Hepatocyte (in vitro differentiated cells): ENCODE results near the gene UPK3A. TPM values are rescaled to one million over a fixed set of nuclear protein-coding genes. Genes with fewer than 3 reads are reported as not detected.

Experiments used
- DNase-seq: peaks from one replicate; pipeline ENCODE4 v3.0.0-alpha.2; 2016; ENCODE audit warnings: low spot score
- H2AFZ ChIP-seq: fragments of 200-600 bp; sonication (generic); 2 replicates; pipeline ENCODE4 v1.6.0; 2016; ENCODE audit warnings: antibody characterized with exemption, mild to moderate bottlenecking
- H3K27ac ChIP-seq: fragments of 200-600 bp; sonication (generic); 2 replicates; pipeline ENCODE4 v1.5.1; 2016; ENCODE audit warnings: mild to moderate bottlenecking
- H3K27me3 ChIP-seq: fragments of 200-600 bp; sonication (generic); 2 replicates; pipeline ENCODE4 v1.6.1; 2016
- H3K36me3 ChIP-seq: fragments of 200-600 bp; sonication (generic); replicated peaks from 2 replicates; pipeline ENCODE4 v1.5.1; 2016; ENCODE audit warnings: low read depth; ENCODE audit not compliant: insufficient read depth
- H3K4me1 ChIP-seq: fragments of 200-600 bp; sonication (generic); 2 replicates; pipeline ENCODE4 v1.5.1; 2016; ENCODE audit warnings: mild to moderate bottlenecking, moderate library complexity; ENCODE audit not compliant: insufficient read depth
- H3K4me2 ChIP-seq: fragments of 200-600 bp; sonication (generic); 2 replicates; pipeline ENCODE4 v1.6.0; 2016
- H3K4me3 ChIP-seq: fragments of 200-600 bp; sonication (generic); 2 replicates; pipeline ENCODE4 v1.5.1; 2016; ENCODE audit warnings: mild to moderate bottlenecking
- H3K79me2 ChIP-seq: fragments of 200-600 bp; sonication (generic); 2 replicates; pipeline ENCODE4 v1.6.0; 2017; ENCODE audit warnings: mild to moderate bottlenecking
- H3K9me2 ChIP-seq: fragments of 200-600 bp; sonication (generic); replicated peaks from 2 replicates; pipeline ENCODE4 v1.6.0; 2017; ENCODE audit warnings: mild to moderate bottlenecking; ENCODE audit not compliant: insufficient read depth
- H3K9me3 ChIP-seq: fragments of 200-600 bp; sonication (generic); 2 replicates; pipeline ENCODE4 v1.5.1; 2016; ENCODE audit warnings: low read depth, mild to moderate bottlenecking
- H4K20me1 ChIP-seq: fragments of 200-600 bp; sonication (generic); 2 replicates; pipeline ENCODE4 v1.6.0; 2016; ENCODE audit warnings: mild to moderate bottlenecking; ENCODE audit not compliant: insufficient read depth, poor library complexity, severe bottlenecking
- EZH2 ChIP-seq: fragments of 200-600 bp; sonication (generic); IDR thresholded peaks from 2 replicates; pipeline ENCODE4 v1.6.1; 2016; ENCODE audit warnings: antibody characterized with exemption, mild to moderate bottlenecking, borderline replicate concordance
- EZH2phosphoT487 ChIP-seq: fragments of 200-600 bp; sonication (generic); IDR thresholded peaks from one replicate; pipeline ENCODE4 v1.6.1; 2018; ENCODE audit warnings: antibody characterized with exemption, mild to moderate bottlenecking, low read depth, moderate library complexity; ENCODE audit not compliant: unreplicated experiment, severe bottlenecking
- WGBS: methylation state at CpG from one replicate; pipeline ENCODE4 v1.1.6; 2016; ENCODE audit warnings: low lambda C conversion rate; ENCODE audit errors: missing lambda C conversion rate; 5-methylcytosine and 5-hydroxymethylcytosine counted together
- polyA plus RNA-seq: library from polyadenylated mRNA; unstranded; fragments of >200 nt; fragmentation: Nextera tagmentation; extraction: Ambion mirVana; gene quantifications from 2 replicates; pipeline ENCODE4 v1.2.1, GENCODE V29; 2016
- total RNA-seq: library from RNA; depleted of rRNA; stranded (reverse); fragments of >200 nt; gene quantifications from 2 replicates; pipeline ENCODE4 v1.2.3, GENCODE V29; 2014
- TF ChIP-seq, protein P1 (sequence below): fragments of 200-600 bp; sonication (generic); IDR thresholded peaks from 2 replicates; pipeline ENCODE4 v1.5.1; 2016; ENCODE audit warnings: antibody characterized with exemption, mild to moderate bottlenecking; ENCODE audit not compliant: poor library complexity

The UPK3A gene
- total and polyA plus RNA-seq, 2 experiments from 2014 or later, result 14.9 to 41.8 TPM

DNA sequence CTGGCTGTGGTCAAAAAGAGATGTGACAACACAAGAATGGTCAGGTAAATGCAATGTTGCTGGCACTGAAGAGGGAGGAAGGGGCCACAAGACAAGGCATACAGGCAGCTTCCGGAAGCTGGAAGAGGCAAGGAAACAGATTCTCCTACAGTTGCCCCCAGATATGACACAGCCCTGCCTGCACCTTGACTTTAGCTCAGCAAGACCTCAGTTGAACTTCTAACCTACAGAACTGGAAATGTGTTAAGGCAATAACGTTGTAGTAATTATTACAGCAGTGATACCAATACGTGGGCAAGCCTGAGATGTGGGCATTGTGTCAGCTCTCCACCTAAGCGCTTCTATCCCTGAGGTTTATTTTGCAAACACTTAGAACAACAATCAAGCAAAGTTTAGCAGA is 39.8 kb upstream of the UPK3A start:
- no peaks in the 10 kb centered on the region for H3K9me2 ChIP-seq
- 88% methylated on average over 4 of the region's 4 CpGs for WGBS
- peak overlapping the region; percentile 19 for H2AFZ ChIP-seq
- TF ChIP-seq EZH2phosphoT487 (no peak), EZH2 (no peak)
- TF ChIP-seq, protein P1, sequence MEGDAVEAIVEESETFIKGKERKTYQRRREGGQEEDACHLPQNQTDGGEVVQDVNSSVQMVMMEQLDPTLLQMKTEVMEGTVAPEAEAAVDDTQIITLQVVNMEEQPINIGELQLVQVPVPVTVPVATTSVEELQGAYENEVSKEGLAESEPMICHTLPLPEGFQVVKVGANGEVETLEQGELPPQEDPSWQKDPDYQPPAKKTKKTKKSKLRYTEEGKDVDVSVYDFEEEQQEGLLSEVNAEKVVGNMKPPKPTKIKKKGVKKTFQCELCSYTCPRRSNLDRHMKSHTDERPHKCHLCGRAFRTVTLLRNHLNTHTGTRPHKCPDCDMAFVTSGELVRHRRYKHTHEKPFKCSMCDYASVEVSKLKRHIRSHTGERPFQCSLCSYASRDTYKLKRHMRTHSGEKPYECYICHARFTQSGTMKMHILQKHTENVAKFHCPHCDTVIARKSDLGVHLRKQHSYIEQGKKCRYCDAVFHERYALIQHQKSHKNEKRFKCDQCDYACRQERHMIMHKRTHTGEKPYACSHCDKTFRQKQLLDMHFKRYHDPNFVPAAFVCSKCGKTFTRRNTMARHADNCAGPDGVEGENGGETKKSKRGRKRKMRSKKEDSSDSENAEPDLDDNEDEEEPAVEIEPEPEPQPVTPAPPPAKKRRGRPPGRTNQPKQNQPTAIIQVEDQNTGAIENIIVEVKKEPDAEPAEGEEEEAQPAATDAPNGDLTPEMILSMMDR, result no peak
- H3K4me2 ChIP-seq, result no peak overlapping the region
- H3K4me1 ChIP-seq, result peaks cover 12% of the 10 kb centered on the region
- peak overlapping the region; percentile 96 for H3K27ac ChIP-seq
- DNase-seq, result no peak
- no peaks in the 10 kb centered on the region for H4K20me1 ChIP-seq
- H3K27me3 ChIP-seq, result no peaks in the 10 kb centered on the region
- no peak overlapping the region for H3K4me3 ChIP-seq
- H3K79me2 ChIP-seq, result peaks cover under 1% of the 10 kb centered on the region
- H3K36me3 ChIP-seq, result no peaks in the 10 kb centered on the region
- no peaks in the 10 kb centered on the region for H3K9me3 ChIP-seq

- no peak overlapping the region for H2AFZ ChIP-seq
- no peaks in the 10 kb centered on the region for H4K20me1 ChIP-seq
- H3K4me2 ChIP-seq, result peak overlapping the region; percentile 49
- H3K27me3 ChIP-seq, result no peaks in the 10 kb centered on the region
- no peaks in the 10 kb centered on the region for H3K9me2 ChIP-seq
- H3K27ac ChIP-seq, result peak overlapping the region; percentile 96
- H3K36me3 ChIP-seq, result no peaks in the 10 kb centered on the region
- H3K79me2 ChIP-seq, result no peaks in the 10 kb centered on the region
- WGBS, result 28% methylated on average over 13 of the region's 13 CpGs
- no peak overlapping the region for H3K4me3 ChIP-seq
- no peaks in the 10 kb centered on the region for H3K9me3 ChIP-seq
- peak; percentile 94 for DNase-seq
- no peak for TF ChIP-seq EZH2phosphoT487
- TF ChIP-seq, protein P1, result no peak
- no peak for TF ChIP-seq EZH2
- peaks cover 9% of the 10 kb centered on the region for H3K4me1 ChIP-seq
Observed at GRCh38 chr22:45246060-45246985, 38.4 kb upstream of the UPK3A start.

- Histone ChIP-seq H4K20me1 (no peaks in the 10 kb centered on the region), H3K4me2 (no peak overlapping the region), H3K9me3 (no peaks in the 10 kb centered on the region), H3K27me3 (no peaks in the 10 kb centered on the region), H3K4me1 (peaks cover 9% of the 10 kb centered on the region), H3K4me3 (no peak overlapping the region), H3K79me2 (no peaks in the 10 kb centered on the region), H3K9me2 (no peaks in the 10 kb centered on the region), H3K36me3 (no peaks in the 10 kb centered on the region), H3K27ac (no peak overlapping the region), H2AFZ (no peak overlapping the region)
- 83% methylated on average over 8 of the region's 8 CpGs for WGBS
- DNase-seq, result no peak
- TF ChIP-seq EZH2phosphoT487, result no peak
- no peak for TF ChIP-seq EZH2
Observed at GRCh38 chr22:45248832-45249561, 35.8 kb upstream of the UPK3A start.

DNA sequence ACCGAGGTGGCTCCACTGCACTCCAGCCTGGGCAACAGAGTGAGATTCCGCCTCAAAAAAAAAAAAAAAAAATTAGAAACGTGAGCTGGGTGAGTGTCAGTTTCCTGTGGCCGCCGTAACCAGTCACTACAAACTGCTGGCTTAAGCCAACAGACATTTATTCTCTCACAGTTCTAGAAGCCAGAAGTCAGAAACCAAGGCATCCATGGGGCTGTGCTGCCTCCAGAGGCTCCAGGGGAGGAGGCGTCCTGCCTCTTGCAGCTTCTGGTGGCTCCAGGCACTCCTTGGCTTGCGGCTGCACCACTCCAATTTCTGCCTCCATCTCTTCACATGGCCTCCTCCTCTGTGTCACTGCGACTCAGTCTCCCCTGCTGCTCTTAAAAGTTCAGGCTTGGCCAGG is 32.9 kb upstream of the UPK3A start:
- H2AFZ ChIP-seq, result no peak overlapping the region
- 85% methylated on average over 8 of the region's 8 CpGs for WGBS
- no peak overlapping the region for H3K4me2 ChIP-seq
- DNase-seq, result no peak
- H3K27me3 ChIP-seq, result no peaks in the 10 kb centered on the region
- H3K9me2 ChIP-seq, result no peaks in the 10 kb centered on the region
- no peaks in the 10 kb centered on the region for H3K36me3 ChIP-seq
- no peaks in the 10 kb centered on the region for H3K9me3 ChIP-seq
- TF ChIP-seq EZH2 (no peak), EZH2phosphoT487 (no peak)
- TF ChIP-seq, protein P1, result no peak
- H3K79me2 ChIP-seq, result no peaks in the 10 kb centered on the region
- H3K27ac ChIP-seq, result no peak overlapping the region
- H3K4me3 ChIP-seq, result no peak overlapping the region
- peaks cover 5% of the 10 kb centered on the region for H3K4me1 ChIP-seq
- no peaks in the 10 kb centered on the region for H4K20me1 ChIP-seq
